Ecto neural progenitor cell (in vitro differentiated cells): Measurements from ENCODE around the gene AZIN2.
"Not testable (repeated sequence)": the region's sequence is repeated elsewhere in the genome, so short reads cannot be mapped to it uniquely, and the experiment has no call there.

Experiments
- DNase-seq: peaks from one replicate; pipeline ENCODE4 v3.0.0-alpha.2; 2018; ENCODE audit warnings: low spot score

The AZIN2 gene

DNA sequence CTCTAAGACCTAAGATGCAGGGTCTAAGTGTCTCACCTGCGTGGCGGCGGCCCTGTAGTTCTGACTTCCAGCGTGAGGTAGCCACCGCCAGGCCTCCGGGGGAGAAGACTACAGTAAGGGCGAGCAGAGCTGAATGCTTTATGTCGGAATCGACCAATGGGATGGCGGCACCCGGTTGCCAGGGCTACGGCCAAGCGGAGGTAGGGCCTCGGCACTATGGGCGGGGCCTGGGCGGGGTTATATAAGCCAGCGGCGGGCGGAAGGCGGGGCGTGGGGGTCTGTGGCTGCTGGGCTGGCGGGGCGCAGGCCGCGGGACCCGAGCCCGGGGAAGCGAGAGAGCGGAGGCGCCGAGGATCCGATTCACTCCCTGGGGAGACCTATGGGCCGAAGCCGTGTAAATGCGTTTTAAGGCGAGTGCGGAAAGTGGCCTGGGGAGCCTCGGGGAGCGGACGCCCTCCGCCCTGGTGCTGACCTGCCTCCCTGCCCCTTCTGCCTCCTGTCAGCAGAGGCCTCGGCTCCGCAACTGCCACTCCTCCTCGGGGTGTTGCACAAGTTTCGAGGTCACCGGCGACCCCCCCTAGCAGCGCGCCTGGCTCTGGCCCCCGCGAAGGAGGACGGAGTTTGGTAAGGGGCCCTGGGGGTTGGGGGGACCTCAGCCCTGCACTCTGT is at the start of gene AZIN2:
Gene AZIN2, plus strand, starts transcription at position 269 of the 669 bp plus-strand sequence. CDS start 1,097 bp downstream, outside the sequence.
- DNase-seq: peak; percentile 98

DNA sequence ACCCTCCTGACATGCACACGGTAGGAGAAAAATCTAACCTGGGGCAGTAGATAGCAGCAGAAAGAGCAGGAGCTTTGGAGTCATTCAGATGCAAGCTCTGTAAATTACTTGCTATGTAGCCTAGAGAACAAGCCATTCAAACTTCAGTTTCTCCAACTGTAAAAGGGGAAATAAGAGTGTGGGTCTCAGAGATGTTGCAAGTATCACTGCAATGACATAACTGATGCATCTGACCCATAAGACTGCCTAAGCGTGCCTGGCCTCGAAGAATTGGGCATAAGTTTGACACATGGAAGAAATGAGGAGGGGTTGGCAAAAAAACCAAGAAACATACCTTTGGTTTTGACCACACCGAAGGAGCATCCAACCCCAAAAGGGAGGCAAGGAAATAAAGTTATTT is 49.4 kb upstream of the AZIN2 start:
- DNase-seq: no peak

DNA sequence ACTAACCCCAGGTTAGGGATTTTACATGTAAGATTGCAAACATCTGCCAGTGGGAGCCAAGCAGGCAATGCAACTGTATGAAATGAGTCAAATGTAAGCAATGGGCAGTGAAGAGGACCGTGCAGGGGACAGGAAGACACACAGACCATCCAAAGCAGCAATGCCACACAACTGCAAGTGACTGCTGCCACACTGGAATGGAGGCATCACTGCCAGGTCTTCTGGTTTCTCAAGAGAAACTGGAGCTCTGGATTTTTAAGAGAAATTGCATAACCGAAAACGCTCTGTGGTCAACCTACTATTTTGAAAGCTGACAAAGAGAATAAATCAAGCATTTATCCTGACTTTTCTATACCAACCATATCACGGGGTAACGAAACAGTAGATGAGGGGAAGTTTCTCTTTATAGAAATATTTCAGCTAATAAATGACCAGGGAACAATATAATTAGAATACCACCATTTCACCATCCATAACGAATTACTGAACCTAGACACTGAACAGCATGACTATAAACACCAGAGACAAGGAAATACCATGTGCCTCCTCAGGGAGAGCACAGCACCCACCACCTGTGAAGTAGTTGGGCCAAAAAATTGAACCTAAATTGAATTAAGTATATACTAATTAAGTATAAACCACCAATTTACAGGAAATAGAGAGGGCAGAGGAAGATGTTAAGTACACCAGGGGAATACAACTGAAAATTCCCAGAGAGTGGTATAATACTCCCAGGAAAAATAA is 48.7 kb upstream of the AZIN2 start:
- DNase-seq: no peak

DNA sequence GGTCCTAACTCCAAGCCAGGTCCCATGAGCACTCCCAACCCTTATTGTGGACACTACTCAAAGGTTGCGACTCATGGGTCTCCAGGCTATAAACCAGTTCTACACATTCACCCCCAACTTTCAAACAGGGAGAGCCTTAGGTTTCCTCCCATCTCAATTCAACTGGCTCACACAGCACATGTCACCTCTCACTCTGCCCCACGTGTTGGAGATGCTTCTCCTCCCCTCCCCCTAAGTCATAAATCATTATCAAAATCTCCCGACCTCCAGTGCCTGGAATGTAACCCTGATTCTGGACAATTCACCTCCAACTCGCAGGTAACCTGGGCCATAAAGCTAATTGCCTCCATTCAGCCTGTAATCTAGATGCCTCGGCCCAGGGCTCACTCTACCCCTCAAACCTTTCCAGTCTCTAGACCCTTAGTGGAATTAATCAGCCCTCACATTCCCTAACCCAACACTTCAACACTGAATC is 44.9 kb upstream of the AZIN2 start:
- no peak for DNase-seq

DNA sequence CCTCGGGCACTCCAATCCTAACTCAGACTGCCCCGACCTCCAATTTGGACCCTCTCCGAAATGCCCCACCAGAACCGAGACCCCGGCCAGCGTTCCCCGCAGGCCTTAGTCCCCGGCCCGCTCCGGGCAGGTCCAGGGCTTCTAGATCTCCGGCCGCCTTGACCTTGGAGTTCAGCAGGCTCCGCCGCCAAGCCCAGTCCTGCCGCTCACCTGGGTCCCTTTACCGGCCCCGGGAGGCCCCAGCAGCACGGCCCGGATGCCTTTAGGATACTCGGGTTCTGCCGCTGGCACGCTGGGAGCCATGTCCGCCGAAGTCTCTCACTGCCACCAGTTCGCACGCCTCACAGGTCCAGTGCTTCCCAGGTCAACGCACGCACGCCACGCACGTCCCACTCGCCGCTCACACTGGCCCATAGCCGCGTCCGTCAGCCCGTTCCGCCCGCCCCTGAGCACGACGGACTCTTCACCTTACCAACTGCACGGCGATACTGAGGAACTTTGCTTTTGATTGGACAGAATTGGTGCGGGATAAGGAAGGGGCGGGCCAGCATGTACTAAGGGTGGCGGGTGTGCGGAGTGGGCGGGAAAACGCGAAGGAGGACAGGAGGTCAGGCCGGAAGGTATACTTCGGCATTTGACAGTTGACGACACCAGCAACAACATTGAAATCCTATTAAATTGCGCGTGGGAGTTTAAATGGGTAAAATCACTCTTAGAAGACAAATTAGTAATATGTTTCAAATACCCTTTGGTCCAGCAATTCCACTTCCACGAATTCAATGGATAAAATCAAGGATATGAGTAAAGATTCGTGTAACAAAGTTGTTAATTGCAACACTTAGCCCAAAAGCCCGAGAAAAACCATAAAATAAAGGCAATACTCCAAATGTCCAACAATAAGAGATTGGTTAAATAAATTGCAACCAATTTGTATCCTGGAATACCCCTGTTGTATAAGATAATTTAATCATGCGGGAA is 44.1 kb upstream of the AZIN2 start, which contains the start of gene AK2:
Gene AK2, minus strand, starts transcription at position 358 of the 978 bp plus-strand sequence. Its CDS starts 55 bp downstream, at position 303.
- peak; percentile 93 for DNase-seq

DNA sequence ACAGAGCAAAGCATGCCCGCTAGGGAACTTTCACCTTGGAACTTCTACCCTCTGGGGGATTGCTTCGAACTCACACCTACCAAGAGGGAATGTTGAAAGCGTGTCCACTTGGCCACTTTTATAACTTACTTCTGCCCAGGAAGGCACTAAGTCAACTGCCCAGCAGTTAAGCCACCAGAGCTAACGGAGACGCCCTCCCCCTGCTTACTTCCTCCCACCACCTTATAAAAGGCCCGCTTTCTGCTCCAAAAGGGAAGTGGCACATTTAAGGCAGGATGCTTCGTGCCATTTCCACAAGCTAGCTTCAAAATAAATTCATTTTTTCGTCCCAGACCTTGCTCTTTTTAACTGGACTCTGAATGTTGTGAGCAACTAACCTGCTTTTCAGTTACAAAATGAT is 41.1 kb upstream of the AZIN2 start:
- no peak for DNase-seq

DNA sequence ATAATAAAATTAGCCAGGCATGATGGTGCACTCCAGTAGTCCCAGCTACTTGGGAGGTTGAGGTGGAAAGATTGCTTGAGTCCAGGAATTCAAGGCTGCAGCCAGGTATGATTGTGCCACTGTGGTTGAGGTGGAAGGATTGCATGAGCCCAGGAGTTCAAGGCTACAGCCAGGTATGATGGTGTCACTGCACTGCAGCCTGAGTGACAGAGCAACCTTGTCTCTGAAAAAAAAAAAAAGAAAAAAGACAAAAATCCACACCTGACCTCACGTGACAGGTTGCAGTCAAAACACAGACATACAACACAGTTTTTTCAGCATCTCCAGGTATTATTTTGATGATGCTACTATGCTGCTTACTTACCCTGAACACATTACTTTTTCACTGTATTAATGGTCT is 39.9 kb upstream of the AZIN2 start:
- DNase-seq: no peak

DNA sequence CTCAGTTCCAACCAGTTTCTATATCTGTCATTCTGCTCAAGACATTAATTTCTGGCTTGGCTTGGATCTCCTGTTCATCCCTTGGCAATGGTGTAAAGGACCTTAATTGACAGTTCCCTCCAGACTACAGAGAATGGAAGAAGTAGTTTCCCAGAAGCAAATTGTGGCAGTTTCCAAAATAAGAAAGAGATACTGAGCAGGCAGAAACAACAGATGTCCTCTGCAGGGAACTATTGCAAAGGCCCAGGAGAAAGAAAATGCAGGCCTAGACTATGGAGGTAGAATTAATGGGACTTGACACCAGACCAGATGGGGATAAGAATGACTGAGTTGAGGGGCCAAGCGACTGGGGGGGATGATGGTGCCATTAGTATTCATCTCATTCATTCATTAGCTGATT is 38.1 kb upstream of the AZIN2 start:
- no peak for DNase-seq

DNA sequence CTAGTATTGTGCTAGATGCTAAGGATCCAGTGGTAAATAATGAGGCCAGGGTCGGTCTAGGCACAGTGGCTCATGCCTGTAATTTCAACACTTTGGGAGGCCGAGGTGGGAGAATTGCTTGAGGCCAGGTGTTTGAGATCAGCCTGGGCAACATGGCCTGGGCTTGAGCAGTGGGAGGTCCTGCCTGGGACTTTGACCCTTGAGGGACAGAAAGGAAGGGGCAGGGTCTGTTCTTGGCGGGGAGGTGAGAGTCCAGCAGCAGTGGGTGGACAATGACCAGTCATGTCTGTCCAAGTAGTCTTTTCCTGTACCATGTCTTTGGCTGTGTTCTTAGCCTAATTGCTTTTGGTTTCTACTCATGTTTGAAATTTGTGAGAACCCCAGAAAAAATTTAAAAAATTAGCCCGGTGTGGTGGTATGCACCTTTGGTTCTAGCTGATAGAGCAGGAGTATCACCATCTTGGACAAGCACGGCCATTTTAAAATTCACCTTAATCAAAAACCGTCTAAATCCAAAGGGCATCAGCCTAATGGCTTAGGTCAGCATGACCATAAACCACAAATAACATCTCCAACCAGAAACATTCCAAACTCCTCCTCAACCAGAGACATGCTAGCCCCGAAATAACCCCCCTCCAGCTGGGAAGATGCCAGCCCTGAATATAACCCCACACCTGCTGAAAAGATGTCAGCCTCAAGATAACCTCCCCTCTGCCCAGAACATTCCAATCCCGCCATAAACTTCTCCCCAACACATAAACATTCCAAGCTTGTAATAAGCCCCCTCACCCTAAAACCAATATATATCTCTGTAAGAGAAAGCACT is 37.5 kb upstream of the AZIN2 start:
- no peak for DNase-seq

DNA sequence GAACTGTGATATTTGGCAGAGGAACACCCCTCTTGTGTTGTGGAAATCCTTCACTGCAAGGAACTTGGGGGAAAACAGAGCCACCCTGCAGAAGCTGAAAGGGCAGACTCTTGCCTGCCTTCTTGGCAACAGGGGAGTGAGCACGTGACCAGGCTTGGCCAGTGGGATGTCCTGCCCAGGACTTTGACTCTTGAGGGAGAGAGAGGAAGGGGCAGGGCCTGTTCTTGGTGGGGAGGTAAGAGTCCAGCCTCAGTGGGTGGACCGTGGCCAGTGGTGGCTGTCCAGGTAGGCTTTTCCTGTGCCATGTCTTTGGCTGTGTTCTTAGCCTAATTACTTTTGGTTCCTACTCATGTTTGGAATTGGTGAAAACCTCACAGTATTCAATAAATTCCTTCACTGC is 35.7 kb upstream of the AZIN2 start:
- no peak for DNase-seq

DNA sequence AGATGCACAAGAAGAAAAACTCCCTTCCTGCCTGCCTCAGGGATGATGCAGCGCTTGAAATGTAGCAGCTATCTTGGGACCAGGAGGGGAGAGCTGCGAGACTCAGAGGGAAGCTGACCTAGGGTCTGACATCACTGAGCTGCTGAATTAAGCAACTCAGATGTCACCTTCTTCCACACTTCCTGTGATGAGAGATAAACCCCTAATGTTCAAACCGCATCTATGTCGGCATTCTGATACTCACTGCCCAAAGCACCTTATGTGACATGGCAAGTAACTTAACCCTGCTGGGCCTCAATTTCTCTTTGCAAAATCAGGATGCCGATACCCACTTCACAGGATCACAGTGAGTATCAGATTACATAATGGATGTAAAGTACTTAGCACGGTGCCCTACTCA is 35.1 kb upstream of the AZIN2 start:
- DNase-seq: no peak

DNA sequence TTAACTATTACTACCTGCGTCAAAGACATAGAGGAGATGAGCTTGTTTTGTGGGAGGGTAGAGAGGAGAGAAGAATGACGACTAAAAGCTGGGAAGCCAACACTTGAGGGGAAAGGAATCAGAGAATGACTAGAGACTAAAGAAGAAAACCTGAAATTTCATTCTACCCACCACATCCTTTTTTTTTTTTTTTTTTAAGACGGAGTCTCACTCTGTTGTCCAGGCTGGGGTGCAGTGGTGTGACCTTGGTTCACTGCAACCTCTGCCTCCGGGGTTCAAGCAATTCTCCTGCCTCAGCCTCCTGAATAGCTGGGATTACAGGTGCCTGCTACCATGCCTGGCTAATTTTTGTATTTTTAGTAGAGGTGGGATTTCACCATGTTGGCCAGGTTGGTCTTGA is 34.7 kb upstream of the AZIN2 start:
- DNase-seq: not testable (repeated sequence)

DNA sequence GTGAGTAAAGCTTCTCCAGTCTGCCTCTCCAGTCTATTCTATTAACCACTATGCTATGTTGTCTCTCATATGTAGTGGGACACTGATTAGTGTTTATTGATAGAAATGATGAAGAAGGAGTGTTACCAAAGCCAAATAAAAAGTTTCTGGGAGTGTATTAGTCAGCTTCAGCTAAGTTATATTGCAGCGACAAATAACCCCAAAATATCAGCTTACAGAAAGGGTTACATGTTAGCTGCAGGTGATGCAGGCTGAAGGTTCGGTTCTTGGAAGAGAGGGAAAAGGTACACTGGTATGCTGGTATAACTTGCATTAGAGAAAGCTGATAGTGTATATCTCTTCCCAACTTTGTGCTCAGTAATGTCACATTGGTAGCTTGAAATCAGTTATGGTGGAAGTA is 33.7 kb upstream of the AZIN2 start:
- DNase-seq: no peak

DNA sequence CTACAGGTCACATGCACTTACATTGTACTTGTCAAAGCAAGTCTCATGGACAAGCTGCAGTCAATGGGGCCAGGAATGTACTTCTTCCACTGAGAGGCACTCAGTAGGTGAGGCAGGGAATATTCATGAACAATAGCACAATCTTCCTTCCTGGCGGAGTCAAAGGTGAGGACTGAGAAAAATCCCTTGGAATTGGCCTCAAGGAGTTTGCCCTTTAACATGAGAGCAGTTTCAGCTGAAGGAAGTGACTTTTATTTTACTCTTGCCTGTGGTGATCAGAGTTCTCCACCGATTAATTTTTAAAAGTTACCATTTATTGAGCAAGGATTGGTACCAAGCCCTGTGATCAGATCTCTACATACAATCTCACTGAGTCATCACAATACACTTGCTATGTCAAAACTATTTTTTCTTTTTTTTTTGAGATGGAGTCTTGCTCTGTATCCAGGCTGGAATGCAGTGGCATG is 33.1 kb upstream of the AZIN2 start:
- DNase-seq: no peak

DNA sequence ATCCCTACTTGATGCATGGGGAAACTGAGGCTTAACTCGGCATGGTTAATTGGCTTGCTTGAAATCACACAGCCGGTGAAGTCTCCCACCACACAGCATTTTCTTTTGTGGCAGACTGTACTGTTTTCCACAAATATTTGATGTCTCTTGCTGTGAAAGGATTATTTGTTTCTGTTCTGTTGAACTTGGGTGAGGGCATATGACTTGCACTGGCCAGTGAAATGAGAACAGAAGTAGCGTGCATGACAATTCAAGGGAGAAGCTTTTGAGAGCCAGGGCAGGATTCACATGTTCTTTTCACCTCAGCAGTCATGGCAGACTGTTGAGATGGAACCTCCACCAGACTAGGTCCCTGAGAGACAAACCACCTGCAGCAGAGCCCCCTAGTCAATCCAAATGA is 32.5 kb upstream of the AZIN2 start:
- no peak for DNase-seq

DNA sequence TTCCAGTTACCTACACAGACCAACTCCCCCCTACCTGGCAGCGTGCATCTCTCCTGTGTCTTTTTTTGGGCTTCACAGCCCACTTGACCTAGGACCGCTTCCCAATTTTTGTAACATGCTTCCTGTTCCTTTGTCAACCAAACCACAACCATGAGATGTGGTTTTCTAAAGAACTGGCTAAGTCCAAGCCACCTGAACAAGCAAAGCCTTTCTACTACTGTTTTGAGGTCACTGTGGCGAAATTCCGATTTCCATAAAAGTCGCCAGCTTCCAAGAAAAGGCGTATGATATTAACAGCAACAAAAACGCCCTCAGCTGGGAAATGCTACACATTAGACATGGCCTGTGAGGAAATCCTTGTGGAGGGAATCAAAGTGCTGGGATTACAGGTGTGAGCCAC is 31.6 kb upstream of the AZIN2 start:
- no peak for DNase-seq

DNA sequence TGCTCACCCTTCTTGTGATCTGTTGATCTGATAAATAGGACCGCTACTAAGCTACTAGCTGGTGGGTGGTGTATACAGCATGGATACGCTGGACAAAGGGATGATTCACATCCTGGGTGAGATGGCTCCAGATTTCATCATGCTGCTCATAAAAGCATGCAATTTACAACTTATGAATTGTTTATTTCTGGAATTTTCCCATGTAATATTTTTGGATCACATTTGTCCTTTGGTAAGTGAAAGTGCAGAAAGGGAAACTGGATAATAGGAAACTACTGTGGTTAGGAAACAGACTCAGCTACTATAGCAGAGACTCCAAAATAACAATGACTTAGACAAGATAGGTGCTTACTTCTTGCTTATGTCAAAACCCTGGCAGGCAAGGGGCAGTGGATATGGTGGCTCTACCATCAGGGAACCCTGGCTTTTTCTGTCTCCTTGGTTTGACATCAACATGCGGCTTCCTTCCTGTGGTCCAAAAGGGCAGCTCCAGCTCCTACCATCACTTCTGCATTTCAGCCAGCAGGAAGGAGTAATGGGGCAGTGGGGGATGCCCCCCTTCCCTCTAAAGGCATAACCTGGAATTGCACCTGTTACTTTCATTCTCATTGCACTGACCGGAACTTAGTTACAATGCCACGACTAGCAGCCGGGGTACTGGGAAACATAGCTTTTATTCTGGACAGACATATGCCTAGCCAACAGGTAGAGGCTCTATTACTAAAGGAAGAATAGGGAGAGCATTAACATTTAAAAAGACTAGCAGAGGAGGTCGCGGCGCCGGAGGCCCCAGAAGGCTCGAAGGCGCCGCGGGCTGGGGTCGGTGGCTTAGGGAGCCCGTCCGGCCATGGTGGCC is 30.5 kb upstream of the AZIN2 start:
- DNase-seq: no peak

DNA sequence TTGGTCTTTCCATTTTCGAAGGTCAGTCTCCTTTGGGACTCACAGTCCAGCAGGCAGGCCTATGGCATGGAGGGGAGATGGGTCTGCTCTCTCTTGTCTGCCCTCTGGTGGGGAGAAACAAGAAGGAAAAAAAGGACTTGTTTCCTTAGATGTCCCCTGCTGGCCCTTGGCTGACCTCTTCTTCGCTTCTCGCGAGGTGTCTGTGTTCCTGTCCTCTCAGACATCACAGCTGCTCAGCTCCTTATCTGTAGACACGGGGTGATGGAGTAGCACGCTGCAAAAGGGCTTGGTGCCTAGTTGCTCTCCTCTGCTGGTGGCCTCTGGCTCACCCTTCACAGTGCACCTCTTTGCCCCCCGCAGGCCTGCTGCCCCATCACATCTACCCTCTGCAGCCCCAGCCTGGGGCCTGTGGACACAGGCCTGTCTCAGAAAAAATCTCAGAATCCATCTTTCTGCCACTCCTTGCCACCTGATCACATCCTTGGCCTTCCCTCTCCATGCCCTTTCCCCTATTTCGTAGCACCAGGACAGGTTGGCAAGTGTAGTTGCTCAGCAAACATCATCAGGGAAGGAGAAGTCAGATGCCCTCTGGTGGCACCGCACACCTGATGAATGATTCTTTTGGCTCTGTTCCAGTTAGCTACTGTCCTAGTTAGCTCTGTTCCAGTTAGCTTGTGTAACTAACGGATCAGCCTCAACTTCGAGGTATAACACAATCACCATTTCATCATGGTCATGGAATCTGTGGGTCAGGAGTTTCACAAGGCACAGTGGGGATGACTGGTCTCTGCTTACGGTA is 25.5 kb upstream of the AZIN2 start:
- peak; percentile 71 for DNase-seq

DNA sequence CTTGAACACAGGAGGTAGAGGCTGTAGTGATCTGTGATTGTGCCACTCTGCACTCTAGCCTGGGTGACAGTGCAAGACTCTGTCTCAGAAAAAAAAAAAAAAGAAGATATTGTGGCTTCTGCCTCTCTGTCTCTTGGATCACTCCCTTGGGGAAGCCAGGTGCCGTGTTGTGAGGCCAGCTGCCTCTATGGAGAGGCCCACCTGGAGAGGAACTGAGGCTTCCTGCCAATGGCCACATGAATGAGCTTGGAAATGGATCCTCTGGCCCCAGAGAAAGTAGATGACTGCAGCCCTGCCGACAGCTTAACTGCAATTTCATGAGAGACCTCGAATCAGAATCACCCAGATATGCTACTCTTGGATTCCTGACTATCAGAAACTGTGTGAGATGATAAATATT is 24.5 kb upstream of the AZIN2 start:
- DNase-seq: no peak

DNA sequence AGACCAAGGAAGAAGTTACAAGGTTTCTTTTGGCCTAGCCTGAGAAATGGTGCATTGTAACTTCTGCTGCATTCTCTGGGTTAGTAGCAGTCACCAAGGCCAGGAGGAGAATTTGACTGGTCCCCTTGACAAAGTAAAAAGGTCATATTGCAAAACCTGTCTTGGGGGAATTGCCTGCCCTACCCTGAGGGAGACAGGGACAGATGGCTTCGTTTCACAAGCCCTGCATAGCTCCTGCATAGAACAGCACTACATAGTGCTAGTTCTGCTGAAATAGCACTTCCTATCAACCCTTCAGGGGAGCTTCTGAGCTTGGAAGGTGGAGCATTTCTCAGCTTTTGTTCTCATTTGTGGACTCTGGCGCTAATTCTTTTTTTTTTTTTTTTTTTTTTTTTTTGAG is 23.9 kb upstream of the AZIN2 start:
- DNase-seq: no peak
